NCI-H1436 (cell line): ENCODE measurements around the gene HOXD4.

ENCODE experiments used
- DNase-seq: peaks from one replicate; lab custom pipeline; 2025; lab: John Stamatoyannopoulos, UW

HOXD4 gene

GRCh38 chr2:176170602-176171305 is 19.4 kb downstream of the HOXD4 start:
- DNase-seq: no peak

DNA sequence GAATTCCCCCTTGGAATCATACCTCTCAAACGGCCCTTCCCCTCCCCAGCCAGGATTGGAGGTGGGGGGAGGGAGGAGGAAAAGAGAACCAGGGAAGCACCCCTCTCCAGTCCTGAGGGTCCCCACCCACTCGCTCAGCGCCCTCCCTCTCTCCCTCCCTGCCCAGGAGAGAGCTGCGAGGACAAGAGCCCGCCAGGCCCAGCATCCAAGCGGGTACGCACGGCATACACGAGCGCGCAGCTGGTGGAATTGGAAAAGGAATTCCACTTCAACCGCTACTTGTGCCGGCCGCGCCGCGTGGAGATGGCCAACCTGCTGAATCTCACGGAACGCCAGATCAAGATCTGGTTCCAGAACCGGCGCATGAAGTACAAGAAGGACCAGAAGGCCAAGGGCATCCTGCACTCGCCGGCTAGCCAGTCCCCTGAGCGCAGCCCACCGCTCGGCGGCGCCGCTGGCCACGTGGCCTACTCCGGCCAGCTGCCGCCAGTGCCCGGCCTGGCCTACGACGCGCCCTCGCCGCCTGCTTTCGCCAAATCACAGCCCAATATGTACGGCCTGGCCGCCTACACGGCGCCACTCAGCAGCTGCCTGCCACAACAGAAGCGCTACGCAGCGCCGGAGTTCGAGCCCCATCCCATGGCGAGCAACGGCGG is 20.1 kb downstream of the HOXD4 start:
- DNase-seq: no peak

GRCh38 chr2:176172007-176172894 is 20.9 kb downstream of the HOXD4 start:
- DNase-seq: no peak

DNA sequence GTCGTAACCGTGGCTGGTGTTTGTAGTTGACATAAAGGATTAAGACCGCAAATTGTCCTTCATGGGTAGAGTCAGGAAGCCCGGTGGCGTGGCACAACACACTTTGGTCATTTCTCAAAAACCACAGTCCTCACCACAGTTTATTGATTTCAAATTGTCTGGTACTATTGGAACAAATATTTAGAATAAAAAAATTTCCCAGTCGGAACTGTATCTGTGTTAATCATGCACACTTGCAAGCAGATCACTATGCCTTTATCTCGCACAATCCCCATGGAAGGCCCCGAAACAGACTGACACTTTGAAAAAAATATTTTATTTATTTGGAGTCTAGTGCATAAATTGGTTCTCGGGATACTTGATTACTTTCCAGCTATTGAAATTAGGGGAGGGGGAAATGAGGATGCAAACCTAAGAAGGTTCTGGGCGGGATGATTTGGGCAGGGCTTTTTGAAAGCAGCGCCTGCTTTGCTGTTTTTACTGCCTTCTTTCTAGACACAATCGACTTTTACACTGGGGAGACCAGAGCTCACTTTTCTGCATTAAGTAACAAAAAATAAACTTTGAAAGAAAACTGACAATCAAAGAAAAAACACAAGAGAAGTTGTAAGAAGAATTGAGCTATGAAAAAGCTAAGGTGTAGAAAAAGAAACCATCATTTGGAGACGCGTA is 21.7 kb downstream of the HOXD4 start:
- no peak for DNase-seq

- no peak for DNase-seq
Observed at GRCh38 chr2:176173567-176174381, 22.4 kb downstream of the HOXD4 start.

DNA sequence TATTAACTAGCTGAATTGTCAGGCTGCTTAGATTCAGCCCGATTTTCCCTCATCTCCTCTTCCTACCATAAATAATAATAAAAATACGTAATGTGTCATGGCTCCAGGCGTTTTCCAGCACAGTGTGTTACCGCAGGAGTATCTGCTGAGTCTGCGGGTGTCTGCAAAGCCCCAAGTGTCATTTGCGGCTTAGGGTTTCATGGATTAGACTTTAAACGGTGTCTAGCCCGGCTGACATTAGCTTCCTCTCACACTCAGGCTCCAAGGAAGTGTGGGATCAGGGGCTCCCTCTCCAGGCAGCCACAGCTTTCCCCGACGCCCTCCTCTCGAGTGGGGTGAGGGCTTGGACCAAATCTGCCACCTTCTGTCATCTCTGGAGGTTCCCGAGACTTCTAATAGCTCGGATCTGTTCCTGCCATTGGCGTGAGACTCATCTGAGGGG is 23.1 kb downstream of the HOXD4 start:
- no peak for DNase-seq

DNA sequence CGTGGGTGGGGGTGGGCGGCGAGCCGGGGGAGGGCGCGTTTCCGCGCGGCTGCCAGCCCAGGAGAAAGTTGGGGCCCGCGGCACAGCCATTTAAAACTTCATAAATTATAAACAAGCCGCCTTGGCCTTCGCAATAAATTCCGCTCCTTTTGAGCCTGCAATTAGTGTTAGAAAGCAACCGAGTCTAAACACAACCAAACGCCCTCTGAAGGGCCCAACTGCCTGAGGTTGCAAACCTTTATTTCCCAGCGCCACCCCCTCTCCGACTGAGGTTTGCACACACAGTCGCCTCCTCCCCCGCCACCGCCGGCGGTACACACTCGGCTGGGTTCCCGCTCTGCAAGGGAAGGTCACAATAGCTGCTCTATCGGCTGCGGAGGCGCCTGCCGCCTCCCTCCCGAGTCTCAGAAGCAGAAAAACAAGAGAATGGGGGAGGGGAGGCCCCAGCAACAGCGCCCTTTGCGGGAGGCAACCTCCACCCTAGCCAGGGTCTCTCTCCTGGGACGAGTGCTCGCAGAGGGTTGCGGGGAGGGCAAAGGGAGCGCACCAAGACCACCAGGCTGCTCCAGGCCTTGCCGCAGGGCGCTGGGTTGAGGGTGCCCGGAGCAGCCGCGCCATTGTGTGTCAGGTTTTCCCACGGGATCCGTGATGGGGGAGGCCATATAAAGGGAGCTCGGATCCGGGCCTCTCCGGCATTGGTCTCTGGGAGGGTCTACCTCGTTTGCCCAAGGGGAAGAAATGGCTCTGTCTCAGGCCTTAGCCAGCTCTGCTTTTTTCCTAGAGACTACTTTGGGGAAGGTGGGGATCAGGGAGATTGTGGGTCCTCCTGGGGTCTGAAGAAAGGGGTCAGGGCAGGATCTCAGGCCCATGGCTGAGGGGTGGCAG is 23.7 kb downstream of the HOXD4 start:
- no peak for DNase-seq

GRCh38 chr2:176175709-176176607 is 24.6 kb downstream of the HOXD4 start:
- DNase-seq: no peak

GRCh38 chr2:176177580-176178037 is 26.3 kb downstream of the HOXD4 start:
- DNase-seq: no peak

- DNase-seq: peak; percentile 61
Observed at GRCh38 chr2:176178038-176178756, 26.8 kb downstream of the HOXD4 start.

GRCh38 chr2:176178757-176179295 is 27.5 kb downstream of the HOXD4 start:
- DNase-seq: no peak

DNA sequence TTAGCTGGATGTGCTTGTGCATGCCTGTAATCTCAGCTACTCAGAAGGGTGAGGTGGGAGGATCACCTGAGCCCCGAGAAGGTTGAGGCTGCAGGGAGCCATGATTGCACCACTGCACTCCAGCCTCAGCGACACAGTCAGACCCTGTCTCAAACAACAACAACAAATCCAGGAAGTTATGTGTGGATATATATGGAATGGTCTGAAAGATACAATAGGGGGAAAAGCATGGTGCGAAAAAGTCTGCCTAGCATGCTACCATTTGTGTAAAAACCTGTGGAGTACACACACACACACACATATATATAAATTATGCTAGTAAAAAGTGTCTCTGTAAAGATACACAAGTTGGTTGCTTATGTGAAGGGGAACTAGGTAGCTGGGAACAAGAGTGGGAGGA is 30.2 kb downstream of the HOXD4 start:
- no peak for DNase-seq

DNA sequence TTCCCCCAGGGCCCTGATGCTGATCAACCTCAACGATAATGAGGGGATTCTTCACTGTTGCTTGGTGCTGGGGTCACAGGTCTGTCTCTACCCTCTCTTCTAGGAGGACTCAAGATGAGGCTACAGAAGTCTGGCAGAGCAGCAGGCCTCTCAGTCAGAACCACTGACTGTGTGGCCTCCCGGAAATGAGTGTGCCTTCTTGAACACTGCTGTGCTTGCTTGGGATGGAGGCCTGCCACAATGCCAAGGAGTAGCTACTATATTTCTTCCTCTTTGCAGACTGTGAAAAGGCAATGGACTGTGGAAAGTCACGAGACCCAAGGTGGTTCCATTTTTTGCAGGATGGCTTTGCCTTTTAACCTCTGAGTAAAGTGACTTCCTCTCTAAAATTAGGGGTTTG is 31.3 kb downstream of the HOXD4 start:
- no peak for DNase-seq

GRCh38 chr2:176184749-176185148 is 33.4 kb downstream of the HOXD4 start:
- no peak for DNase-seq

- DNase-seq: no peak
Observed at GRCh38 chr2:176186024-176186423, 34.7 kb downstream of the HOXD4 start.

- peak; percentile 6 for DNase-seq
Observed at GRCh38 chr2:176187200-176187898, 36.0 kb downstream of the HOXD4 start.
